HepG2 (cell line): ENCODE data around the gene MRPL50. TPM values are rescaled to one million over a fixed set of nuclear protein-coding genes. Genes with fewer than 3 reads are reported as not detected.

Experiments
- BHLHE40 ChIP-seq: IDR thresholded peaks from 2 replicates; pipeline ENCODE4 v1.6.1; 2011; ENCODE audit warnings: low read length, improper control_type of control experiment
- CHD2 ChIP-seq: IDR thresholded peaks from 2 replicates; pipeline ENCODE4 v1.6.1; 2011; ENCODE audit warnings: low read depth, low read length, improper control_type of control experiment
- CREB1 ChIP-seq, 2 experiments: fragments of 450-650 bp in 1 of 2; IDR thresholded peaks; 2 replicates each; pipeline ENCODE4 v1.6.1; 2016 to 2017; ENCODE audit warnings: control low read depth in 1 of 2, mild to moderate bottlenecking in 1 of 2, missing compliant biosample characterization in 1 of 2, missing genetic modification characterization in 1 of 2
- ESRRA ChIP-seq: sonication (generic); formaldehyde crosslinking; IDR thresholded peaks from 2 replicates; pipeline ENCODE4 v1.5.1; 2020; ENCODE audit warnings: mild to moderate bottlenecking, low read depth, missing genetic modification reagents
- FLYWCH1 ChIP-seq: sonication (generic); formaldehyde crosslinking; IDR thresholded peaks from 2 replicates; pipeline ENCODE4 v1.8.1; 2023; ENCODE audit warnings: mild to moderate bottlenecking, missing genetic modification reagents
- GATAD2A ChIP-seq: IDR thresholded peaks from 2 replicates; pipeline ENCODE4 v1.6.1; 2016
- HNF4A ChIP-seq: sonication (generic); formaldehyde crosslinking; IDR thresholded peaks from 2 replicates; pipeline ENCODE4 v1.4.0; 2020; ENCODE audit warnings: missing genetic modification reagents
- NFIC ChIP-seq: IDR thresholded peaks from 2 replicates; pipeline ENCODE4 v1.6.1; 2012; ENCODE audit warnings: mild to moderate bottlenecking, low read length, inconsistent platforms
- ZNF138 ChIP-seq: sonication (generic); formaldehyde crosslinking; IDR thresholded peaks from 2 replicates; pipeline ENCODE4 v1.5.0; 2020; ENCODE audit warnings: mild to moderate bottlenecking, low read depth, missing genetic modification reagents
- ZNF430 ChIP-seq: sonication (generic); formaldehyde crosslinking; IDR thresholded peaks from 2 replicates; pipeline ENCODE4 v1.9.0; 2021; ENCODE audit warnings: mild to moderate bottlenecking, missing genetic modification reagents
- ZNF441 ChIP-seq: sonication (generic); formaldehyde crosslinking; IDR thresholded peaks from 2 replicates; pipeline ENCODE4 v1.7.0; 2021; ENCODE audit warnings: missing genetic modification reagents, borderline replicate concordance
- ZNF614 ChIP-seq: IDR thresholded peaks from 2 replicates; pipeline ENCODE4 v1.6.1; 2018; ENCODE audit warnings: missing biosample characterization, missing genetic modification reagents, inconsistent platforms, borderline replicate concordance
- ZNF839 ChIP-seq: sonication (generic); formaldehyde crosslinking; IDR thresholded peaks from 2 replicates; pipeline ENCODE4 v1.4.0; 2020; ENCODE audit warnings: missing genetic modification reagents, mild to moderate bottlenecking, borderline replicate concordance
- ZSCAN29 ChIP-seq: sonication (generic); formaldehyde crosslinking; conservative IDR thresholded peaks from 2 replicates; pipeline ENCODE4 v1.4.0; 2020; ENCODE audit warnings: mild to moderate bottlenecking, missing genetic modification reagents
- polyA plus RNA-seq, 8 experiments: library from polyadenylated mRNA; depleted of rRNA in 3 of 8; stranded (reverse) in 7 of 8; unstranded in 1 of 8; fragments of >200 nt; fragmentation: Illumina TruSeq in 4 of 8; extraction: Trizol in 4 of 8; gene quantifications; 2 replicates each; pipeline versions ENCODE4 v1.2.1 to v1.2.3, GENCODE V29; 2011 to 2016; ENCODE audit warnings: low read depth in 4 of 8, missing spikeins in 1 of 8, mixed read lengths in 1 of 8; ENCODE audit not compliant: insufficient read depth in 1 of 8
- total RNA-seq, 5 experiments: library from RNA; depleted of rRNA; stranded (reverse); fragments of >200 nt; fragmentation: Illumina TruSeq; extraction: Trizol; gene quantifications; 2 replicates each; pipeline ENCODE4 v1.2.3, GENCODE V29; 2016; ENCODE audit warnings: low read depth in 1 of 5
- TF ChIP-seq, protein P1 (sequence below), 2 experiments: IDR thresholded peaks; 2 replicates each; pipeline ENCODE4 v1.6.1; 2011 to 2012; ENCODE audit warnings: low read length in 2 of 2, borderline replicate concordance in 1 of 2, low read depth in 1 of 2, mild to moderate bottlenecking in 1 of 2, moderate library complexity in 1 of 2
- TF ChIP-seq, protein P2 (sequence below): IDR thresholded peaks from 2 replicates; pipeline ENCODE4 v1.6.1; 2016; ENCODE audit warnings: low read depth
- TF ChIP-seq, protein P3 (sequence below): sonication (generic); formaldehyde crosslinking; IDR thresholded peaks from 2 replicates; pipeline ENCODE4 v1.4.0; 2020; ENCODE audit warnings: missing genetic modification reagents
- TF ChIP-seq, protein P4 (sequence below): sonication (generic); formaldehyde crosslinking; IDR thresholded peaks from 2 replicates; pipeline ENCODE4 v1.4.0; 2020; ENCODE audit warnings: missing genetic modification reagents, borderline replicate concordance
- TF ChIP-seq, protein P5 (sequence below): sonication (generic); formaldehyde crosslinking; IDR thresholded peaks from 2 replicates; pipeline ENCODE4 v1.5.0; 2020; ENCODE audit warnings: missing genetic modification reagents

Gene MRPL50
- total and polyA plus RNA-seq, 2 of the 13 experiments (the other 11 are each of a cell fraction or from before 2014, with no cell fraction given) = 37.1 to 70.0 TPM

DNA sequence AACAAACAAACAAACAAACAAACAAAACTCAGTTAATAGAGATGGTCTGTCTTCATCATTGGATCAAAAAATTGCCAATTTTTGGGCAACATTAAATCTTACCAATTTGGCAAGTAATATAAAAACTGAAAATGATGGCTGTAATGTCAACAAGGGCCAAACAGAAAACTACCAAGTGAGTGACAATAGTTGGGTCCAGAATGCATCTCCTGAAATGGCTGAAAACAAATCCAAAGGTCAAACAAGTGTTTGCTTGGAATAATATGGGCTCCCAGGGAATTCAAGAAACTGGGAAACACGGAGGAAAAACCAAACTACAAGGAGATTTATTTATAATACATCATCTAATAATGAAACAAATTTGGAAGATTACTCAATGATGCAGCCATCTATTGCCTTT, 38.7 kb downstream of the MRPL50 start (continued):
- TF ChIP-seq ZNF614 (CRISPR knock-in tag) (0 out of 2 replicates have a peak, but pooled peaks have one; percentile 25), GATAD2A (CRISPR knock-in tag) (0 out of 2 replicates have a peak, but pooled peaks have one; percentile 45), ESRRA (peak; percentile 22; the same call in 1 of the 2 replicates), CREB1 (IDR thresholded peaks at IDR 0.05) (no peak), CREB1 (CRISPR knock-in tag; IDR thresholded peaks at IDR 0.05) (0 out of 2 replicates have a peak, but pooled peaks have one; percentile 34), HNF4A (CRISPR knock-in tag) (peak; percentile 81), FLYWCH1 (CRISPR knock-in tag) (no peak), NFIC (peak; percentile 43; the same call in 1 of the 2 replicates), ZNF138 (no peak), CHD2 (no peak), ZNF839 (CRISPR knock-in tag) (no peak), ZNF441 (peak; percentile 97), ZSCAN29 (CRISPR knock-in tag) (0 out of 2 replicates have a peak, but pooled peaks have one; percentile 53), BHLHE40 (no peak), ZNF430 (CRISPR knock-in tag) (no peak)
- TF ChIP-seq, protein P1, sequence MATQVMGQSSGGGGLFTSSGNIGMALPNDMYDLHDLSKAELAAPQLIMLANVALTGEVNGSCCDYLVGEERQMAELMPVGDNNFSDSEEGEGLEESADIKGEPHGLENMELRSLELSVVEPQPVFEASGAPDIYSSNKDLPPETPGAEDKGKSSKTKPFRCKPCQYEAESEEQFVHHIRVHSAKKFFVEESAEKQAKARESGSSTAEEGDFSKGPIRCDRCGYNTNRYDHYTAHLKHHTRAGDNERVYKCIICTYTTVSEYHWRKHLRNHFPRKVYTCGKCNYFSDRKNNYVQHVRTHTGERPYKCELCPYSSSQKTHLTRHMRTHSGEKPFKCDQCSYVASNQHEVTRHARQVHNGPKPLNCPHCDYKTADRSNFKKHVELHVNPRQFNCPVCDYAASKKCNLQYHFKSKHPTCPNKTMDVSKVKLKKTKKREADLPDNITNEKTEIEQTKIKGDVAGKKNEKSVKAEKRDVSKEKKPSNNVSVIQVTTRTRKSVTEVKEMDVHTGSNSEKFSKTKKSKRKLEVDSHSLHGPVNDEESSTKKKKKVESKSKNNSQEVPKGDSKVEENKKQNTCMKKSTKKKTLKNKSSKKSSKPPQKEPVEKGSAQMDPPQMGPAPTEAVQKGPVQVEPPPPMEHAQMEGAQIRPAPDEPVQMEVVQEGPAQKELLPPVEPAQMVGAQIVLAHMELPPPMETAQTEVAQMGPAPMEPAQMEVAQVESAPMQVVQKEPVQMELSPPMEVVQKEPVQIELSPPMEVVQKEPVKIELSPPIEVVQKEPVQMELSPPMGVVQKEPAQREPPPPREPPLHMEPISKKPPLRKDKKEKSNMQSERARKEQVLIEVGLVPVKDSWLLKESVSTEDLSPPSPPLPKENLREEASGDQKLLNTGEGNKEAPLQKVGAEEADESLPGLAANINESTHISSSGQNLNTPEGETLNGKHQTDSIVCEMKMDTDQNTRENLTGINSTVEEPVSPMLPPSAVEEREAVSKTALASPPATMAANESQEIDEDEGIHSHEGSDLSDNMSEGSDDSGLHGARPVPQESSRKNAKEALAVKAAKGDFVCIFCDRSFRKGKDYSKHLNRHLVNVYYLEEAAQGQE (IDR thresholded peaks at IDR 0.05; ENCODE audit: borderline replicate concordance in 1 of 2, low read depth in 1 of 2, low read length in 2 of 2) = 0 out of 4 replicates have a peak, but pooled peaks of 1 of the 2 experiments have one; percentile 4
- TF ChIP-seq, protein P2, sequence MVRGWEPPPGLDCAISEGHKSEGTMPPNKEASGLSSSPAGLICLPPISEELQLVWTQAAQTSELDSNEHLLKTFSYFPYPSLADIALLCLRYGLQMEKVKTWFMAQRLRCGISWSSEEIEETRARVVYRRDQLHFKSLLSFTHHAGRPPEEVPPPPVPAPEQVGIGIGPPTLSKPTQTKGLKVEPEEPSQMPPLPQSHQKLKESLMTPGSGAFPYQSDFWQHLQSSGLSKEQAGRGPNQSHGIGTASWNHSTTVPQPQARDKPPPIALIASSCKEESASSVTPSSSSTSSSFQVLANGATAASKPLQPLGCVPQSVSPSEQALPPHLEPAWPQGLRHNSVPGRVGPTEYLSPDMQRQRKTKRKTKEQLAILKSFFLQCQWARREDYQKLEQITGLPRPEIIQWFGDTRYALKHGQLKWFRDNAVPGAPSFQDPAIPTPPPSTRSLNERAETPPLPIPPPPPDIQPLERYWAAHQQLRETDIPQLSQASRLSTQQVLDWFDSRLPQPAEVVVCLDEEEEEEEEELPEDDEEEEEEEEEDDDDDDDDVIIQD (CRISPR knock-in tag) = peak; percentile 85; the same call in 1 of the 2 replicates
- TF ChIP-seq, protein P3, sequence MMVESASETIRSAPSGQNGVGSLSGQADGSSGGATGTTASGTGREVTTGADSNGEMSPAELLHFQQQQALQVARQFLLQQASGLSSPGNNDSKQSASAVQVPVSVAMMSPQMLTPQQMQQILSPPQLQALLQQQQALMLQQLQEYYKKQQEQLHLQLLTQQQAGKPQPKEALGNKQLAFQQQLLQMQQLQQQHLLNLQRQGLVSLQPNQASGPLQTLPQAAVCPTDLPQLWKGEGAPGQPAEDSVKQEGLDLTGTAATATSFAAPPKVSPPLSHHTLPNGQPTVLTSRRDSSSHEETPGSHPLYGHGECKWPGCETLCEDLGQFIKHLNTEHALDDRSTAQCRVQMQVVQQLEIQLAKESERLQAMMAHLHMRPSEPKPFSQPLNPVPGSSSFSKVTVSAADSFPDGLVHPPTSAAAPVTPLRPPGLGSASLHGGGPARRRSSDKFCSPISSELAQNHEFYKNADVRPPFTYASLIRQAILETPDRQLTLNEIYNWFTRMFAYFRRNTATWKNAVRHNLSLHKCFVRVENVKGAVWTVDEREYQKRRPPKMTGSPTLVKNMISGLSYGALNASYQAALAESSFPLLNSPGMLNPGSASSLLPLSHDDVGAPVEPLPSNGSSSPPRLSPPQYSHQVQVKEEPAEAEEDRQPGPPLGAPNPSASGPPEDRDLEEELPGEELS (CRISPR knock-in tag) = peak; percentile 51
- TF ChIP-seq, protein P4, sequence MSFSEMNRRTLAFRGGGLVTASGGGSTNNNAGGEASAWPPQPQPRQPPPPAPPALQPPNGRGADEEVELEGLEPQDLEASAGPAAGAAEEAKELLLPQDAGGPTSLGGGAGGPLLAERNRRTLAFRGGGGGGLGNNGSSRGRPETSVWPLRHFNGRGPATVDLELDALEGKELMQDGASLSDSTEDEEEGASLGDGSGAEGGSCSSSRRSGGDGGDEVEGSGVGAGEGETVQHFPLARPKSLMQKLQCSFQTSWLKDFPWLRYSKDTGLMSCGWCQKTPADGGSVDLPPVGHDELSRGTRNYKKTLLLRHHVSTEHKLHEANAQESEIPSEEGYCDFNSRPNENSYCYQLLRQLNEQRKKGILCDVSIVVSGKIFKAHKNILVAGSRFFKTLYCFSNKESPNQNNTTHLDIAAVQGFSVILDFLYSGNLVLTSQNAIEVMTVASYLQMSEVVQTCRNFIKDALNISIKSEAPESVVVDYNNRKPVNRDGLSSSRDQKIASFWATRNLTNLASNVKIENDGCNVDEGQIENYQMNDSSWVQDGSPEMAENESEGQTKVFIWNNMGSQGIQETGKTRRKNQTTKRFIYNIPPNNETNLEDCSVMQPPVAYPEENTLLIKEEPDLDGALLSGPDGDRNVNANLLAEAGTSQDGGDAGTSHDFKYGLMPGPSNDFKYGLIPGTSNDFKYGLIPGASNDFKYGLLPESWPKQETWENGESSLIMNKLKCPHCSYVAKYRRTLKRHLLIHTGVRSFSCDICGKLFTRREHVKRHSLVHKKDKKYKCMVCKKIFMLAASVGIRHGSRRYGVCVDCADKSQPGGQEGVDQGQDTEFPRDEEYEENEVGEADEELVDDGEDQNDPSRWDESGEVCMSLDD = no peak
- TF ChIP-seq, protein P5, sequence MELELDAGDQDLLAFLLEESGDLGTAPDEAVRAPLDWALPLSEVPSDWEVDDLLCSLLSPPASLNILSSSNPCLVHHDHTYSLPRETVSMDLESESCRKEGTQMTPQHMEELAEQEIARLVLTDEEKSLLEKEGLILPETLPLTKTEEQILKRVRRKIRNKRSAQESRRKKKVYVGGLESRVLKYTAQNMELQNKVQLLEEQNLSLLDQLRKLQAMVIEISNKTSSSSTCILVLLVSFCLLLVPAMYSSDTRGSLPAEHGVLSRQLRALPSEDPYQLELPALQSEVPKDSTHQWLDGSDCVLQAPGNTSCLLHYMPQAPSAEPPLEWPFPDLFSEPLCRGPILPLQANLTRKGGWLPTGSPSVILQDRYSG (CRISPR knock-in tag) = no peak
